SU-DHL-6 (cell line): ENCODE results near the gene ADNP.

ENCODE experiments used
- EZH2phosphoT487 ChIP-seq: fragments of 200-600 bp; sonication (generic), shearing (Covaris generic); conservative IDR thresholded peaks from 2 replicates; pipeline ENCODE4 v1.6.1; 2018; ENCODE audit warnings: mild to moderate bottlenecking, antibody characterized with exemption, low read length, moderate library complexity, mixed read lengths
- TF ChIP-seq, protein P1 (sequence below): fragments of 200-600 bp; sonication (generic); IDR thresholded peaks from one replicate; pipeline ENCODE4 v1.5.1; 2017; ENCODE audit warnings: antibody characterized with exemption, mild to moderate bottlenecking, low read length, moderate library complexity; ENCODE audit not compliant: insufficient read depth, poor library complexity, severe bottlenecking

DNA sequence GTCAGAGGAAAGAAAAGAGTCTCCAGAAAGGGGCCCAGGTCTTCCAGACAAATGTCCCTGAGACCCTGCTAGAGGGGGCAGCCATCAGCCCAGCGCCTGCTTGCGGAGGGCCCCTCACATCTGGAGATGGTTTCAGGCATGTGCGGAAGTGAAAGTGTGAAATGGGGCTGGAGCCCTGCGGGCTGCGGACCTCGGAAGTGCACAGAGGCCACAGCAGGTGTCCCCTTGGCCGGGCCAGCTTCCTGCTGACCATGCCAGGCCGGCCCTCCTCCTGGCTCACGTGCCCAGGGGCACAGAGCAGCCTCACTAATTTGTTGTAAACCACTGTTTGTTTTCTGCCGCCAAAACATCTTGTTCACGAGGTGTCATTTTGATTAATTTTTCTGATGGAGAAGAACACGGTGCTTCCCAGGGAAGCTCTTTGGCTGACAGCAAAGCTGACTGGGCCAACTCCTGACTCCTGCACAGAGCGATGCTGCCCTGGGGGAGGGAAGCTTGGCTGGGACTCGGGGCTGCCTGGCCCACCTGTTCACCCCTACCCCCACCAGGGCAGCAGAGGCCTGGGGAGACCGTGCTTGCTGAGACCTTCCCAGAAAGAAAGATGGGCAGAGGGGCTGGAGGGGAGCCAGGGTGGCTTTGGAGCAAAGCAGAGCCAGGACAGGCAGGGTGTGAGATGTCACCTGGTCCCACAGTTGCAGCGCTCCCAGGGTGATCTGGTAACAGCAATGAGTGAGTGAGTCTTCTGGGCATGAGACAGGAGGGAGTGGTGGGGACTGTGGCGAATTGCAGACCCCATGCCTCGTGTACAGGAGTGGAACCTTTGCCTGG lies 82.2 kb downstream of the ADNP start:
- TF ChIP-seq, protein P1, sequence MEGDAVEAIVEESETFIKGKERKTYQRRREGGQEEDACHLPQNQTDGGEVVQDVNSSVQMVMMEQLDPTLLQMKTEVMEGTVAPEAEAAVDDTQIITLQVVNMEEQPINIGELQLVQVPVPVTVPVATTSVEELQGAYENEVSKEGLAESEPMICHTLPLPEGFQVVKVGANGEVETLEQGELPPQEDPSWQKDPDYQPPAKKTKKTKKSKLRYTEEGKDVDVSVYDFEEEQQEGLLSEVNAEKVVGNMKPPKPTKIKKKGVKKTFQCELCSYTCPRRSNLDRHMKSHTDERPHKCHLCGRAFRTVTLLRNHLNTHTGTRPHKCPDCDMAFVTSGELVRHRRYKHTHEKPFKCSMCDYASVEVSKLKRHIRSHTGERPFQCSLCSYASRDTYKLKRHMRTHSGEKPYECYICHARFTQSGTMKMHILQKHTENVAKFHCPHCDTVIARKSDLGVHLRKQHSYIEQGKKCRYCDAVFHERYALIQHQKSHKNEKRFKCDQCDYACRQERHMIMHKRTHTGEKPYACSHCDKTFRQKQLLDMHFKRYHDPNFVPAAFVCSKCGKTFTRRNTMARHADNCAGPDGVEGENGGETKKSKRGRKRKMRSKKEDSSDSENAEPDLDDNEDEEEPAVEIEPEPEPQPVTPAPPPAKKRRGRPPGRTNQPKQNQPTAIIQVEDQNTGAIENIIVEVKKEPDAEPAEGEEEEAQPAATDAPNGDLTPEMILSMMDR: no peak
- no peak for TF ChIP-seq EZH2phosphoT487
